HL-60/S4 treated with retinoic acid at 250 ng/mL for 4 days and 3 days (cell line): ENCODE measurements around the gene PBXIP1.

ENCODE experiments used
- in situ Hi-C: fragments of 300-500 bp; cut with MboI; formaldehyde crosslinking; loops from 2 replicates; pipeline ENCODE4 v1.7.0; 2022; ENCODE audit warnings: low sequenced_read_pairs

Gene PBXIP1

GRCh38 chr1:154959426-154959780 is 3.5 kb upstream of the PBXIP1 start:
- in situ Hi-C loops: no loop called here

GRCh38 chr1:154958681-154959425 is 3.0 kb upstream of the PBXIP1 start:
- in situ Hi-C loops: no loop called here

GRCh38 chr1:154958036-154958435 is 2.1 kb upstream of the PBXIP1 start:
- in situ Hi-C loops: no loop called here

- in situ Hi-C loops: no loop called here
These were observed 1.3 kb upstream of the PBXIP1 start for GRCh38 chr1:154957091-154957657.

GRCh38 chr1:154956544-154956941 is 644 bp upstream of the PBXIP1 start:
- in situ Hi-C loops: no loop called here

GRCh38 chr1:154955039-154955717 is 721 bp downstream of the PBXIP1 start:
- in situ Hi-C loops: no loop called here

GRCh38 chr1:154954541-154954940 is 1.4 kb downstream of the PBXIP1 start:
- in situ Hi-C loops: no loop called here

- in situ Hi-C loops: no loop called here
These were observed 2.3 kb downstream of the PBXIP1 start for GRCh38 chr1:154953611-154954038.

- in situ Hi-C loops: no loop called here
These were observed 3.2 kb downstream of the PBXIP1 start for GRCh38 chr1:154952664-154953063.

GRCh38 chr1:154951901-154952657 is 3.8 kb downstream of the PBXIP1 start:
- in situ Hi-C loops: no loop called here

- in situ Hi-C loops: no loop called here
These were observed 7.8 kb downstream of the PBXIP1 start for GRCh38 chr1:154948079-154948478.

- in situ Hi-C loops: no loop called here
These were observed 9.7 kb downstream of the PBXIP1 start for GRCh38 chr1:154945962-154946850.

- in situ Hi-C loops: no loop called here
These were observed 10.5 kb downstream of the PBXIP1 start for GRCh38 chr1:154945160-154945961.

GRCh38 chr1:154944401-154945159 is 11.3 kb downstream of the PBXIP1 start:
- in situ Hi-C loops: no loop called here

GRCh38 chr1:154943649-154944400 is 12.1 kb downstream of the PBXIP1 start:
- in situ Hi-C loops: no loop called here

GRCh38 chr1:154941333-154942013 is 14.4 kb downstream of the PBXIP1 start:
- in situ Hi-C loops: no loop called here

- in situ Hi-C loops: no loop called here
These were observed 15.2 kb downstream of the PBXIP1 start for GRCh38 chr1:154940651-154941194.
